NCI-H2227 treated with DMSO at 0.1 percent for 48 hours (cell line): ENCODE results near the gene HRG.

Experiments used
- DNase-seq: peaks from one replicate; lab custom pipeline; 2025; lab: John Stamatoyannopoulos, UW

The HRG gene

GRCh38 chr3:186637686-186638085 is 28.1 kb upstream of the HRG start:
- no peak for DNase-seq

- DNase-seq = no peak
Measured at GRCh38 chr3:186638259-186638658, 27.6 kb upstream of the HRG start.

GRCh38 chr3:186639778-186640472 is 25.9 kb upstream of the HRG start, which contains the start of gene FETUB:
FETUB (plus strand) TSS chr3:186640399; CDS start chr3:186640461, 62 bp downstream.
- no peak for DNase-seq

GRCh38 chr3:186640473-186640818 is 25.4 kb upstream of the HRG start:
- no peak for DNase-seq

GRCh38 chr3:186640929-186641328 is 24.9 kb upstream of the HRG start:
- no peak for DNase-seq

GRCh38 chr3:186642014-186642413 is 23.8 kb upstream of the HRG start:
- no peak for DNase-seq

- no peak for DNase-seq
Measured at GRCh38 chr3:186643493-186643892, 22.3 kb upstream of the HRG start.

GRCh38 chr3:186644683-186645082 is 21.1 kb upstream of the HRG start:
- no peak for DNase-seq

GRCh38 chr3:186646106-186646505 is 19.7 kb upstream of the HRG start:
- DNase-seq = no peak

GRCh38 chr3:186646841-186647240 is 19.0 kb upstream of the HRG start:
- no peak for DNase-seq

- no peak for DNase-seq
Measured at GRCh38 chr3:186648851-186649250, 17.0 kb upstream of the HRG start.

GRCh38 chr3:186651678-186652215 is 14.1 kb upstream of the HRG start:
- no peak for DNase-seq

- no peak for DNase-seq
Measured at GRCh38 chr3:186653080-186653707, 12.6 kb upstream of the HRG start.

GRCh38 chr3:186653984-186654383 is 11.8 kb upstream of the HRG start:
- DNase-seq = peak; percentile 1

- DNase-seq = no peak
Measured at GRCh38 chr3:186663361-186664118, 2.3 kb upstream of the HRG start.

GRCh38 chr3:186664119-186664495 is 1.7 kb upstream of the HRG start:
- no peak for DNase-seq

- DNase-seq = no peak
Measured at GRCh38 chr3:186664506-186664905, 1.3 kb upstream of the HRG start.

GRCh38 chr3:186668426-186668825 is 2.6 kb downstream of the HRG start:
- DNase-seq = no peak

GRCh38 chr3:186669378-186670084 is 3.7 kb downstream of the HRG start:
- DNase-seq = no peak

GRCh38 chr3:186670155-186670554 is 4.3 kb downstream of the HRG start:
- DNase-seq = no peak

GRCh38 chr3:186671051-186671450 is 5.2 kb downstream of the HRG start:
- DNase-seq = no peak

- DNase-seq = no peak
Measured at GRCh38 chr3:186678604-186679003, 12.8 kb downstream of the HRG start.
